ENCODE results near the gene SASS6.
"Not testable (repeated sequence)": the region's sequence is repeated elsewhere in the genome, so short reads cannot be mapped to it uniquely, and the experiment has no call there.

Gene SASS6

GRCh38 chr1:100053119-100053518, 79.6 kb downstream of the SASS6 start:
- DNase-seq = no peak
- intact Hi-C loops (cut with DNase I) = no loop called here

GRCh38 chr1:100051893-100052292, 80.8 kb downstream of the SASS6 start:
- DNase-seq = no peak
- intact Hi-C loops (cut with DNase I) = no loop called here

GRCh38 chr1:100051401-100051800, 81.3 kb downstream of the SASS6 start:
- intact Hi-C loops (cut with DNase I) = no loop called here
- no peak for DNase-seq

- intact Hi-C loops (cut with DNase I) = no loop called here
- no peak for DNase-seq
Measured at GRCh38 chr1:100050139-100050538, 82.6 kb downstream of the SASS6 start.

- intact Hi-C loops (cut with DNase I); DNase-seq: not testable (repeated sequence)
Measured at GRCh38 chr1:100047235-100047708, 85.5 kb downstream of the SASS6 start.

- DNase-seq = no peak
- intact Hi-C loops (cut with DNase I) = no loop called here
Measured at GRCh38 chr1:100045206-100045605, 87.5 kb downstream of the SASS6 start.

GRCh38 chr1:100039591-100039990, 93.1 kb downstream of the SASS6 start:
- intact Hi-C loops (cut with DNase I) = loop anchor here (2.0 to 10.0 kb wide), 4 partner anchors 65 to 232 kb away; partner anchors contain the start of genes RTCA, SASS6 and TRMT13
- no peak for DNase-seq

GRCh38 chr1:100038660-100039287, 94.0 kb downstream of the SASS6 start:
- DNase-seq = peak; percentile 32 to 92 (median 51)
- intact Hi-C loops (cut with DNase I) = loop anchor here (2.0 to 10.0 kb wide), 4 partner anchors 64 to 231 kb away; partner anchors contain the start of genes RTCA, SASS6 and TRMT13

- DNase-seq = peak; percentile 80 to 99 (median 90)
- intact Hi-C loops (cut with DNase I) = loop anchor here (2.0 to 10.0 kb wide), 4 partner anchors 63 to 231 kb away; partner anchors contain the start of genes RTCA, SASS6 and TRMT13
Measured at GRCh38 chr1:100037927-100038659, 94.6 kb downstream of the SASS6 start.

GRCh38 chr1:100037656-100037926, 95.1 kb downstream of the SASS6 start:
- intact Hi-C loops (cut with DNase I) = loop anchor here (5.0 to 10.0 kb wide), 3 partner anchors 63 to 230 kb away; partner anchors contain the start of gene RTCA
- no peak for DNase-seq

GRCh38 chr1:100036718-100037655, 95.7 kb downstream of the SASS6 start:
- DNase-seq = no peak
- intact Hi-C loops (cut with DNase I) = loop anchor here (5.0 to 10.0 kb wide), 3 partner anchors 62 to 230 kb away; partner anchors contain the start of gene RTCA

GRCh38 chr1:100035214-100035613, 97.5 kb downstream of the SASS6 start:
- intact Hi-C loops (cut with DNase I) = loop anchor here (5.0 to 10.0 kb wide), 3 partner anchors 60 to 230 kb away; partner anchors contain the start of gene RTCA
- no peak for DNase-seq

- DNase-seq = no peak
- intact Hi-C loops (cut with DNase I) = loop anchor here (10.0 kb wide), 2 partner anchors 60 to 230 kb away; partner anchors contain the start of gene RTCA
Measured at GRCh38 chr1:100034470-100034869, 98.3 kb downstream of the SASS6 start.

Measured in posterior cingulate gyrus (tissue), 11 donors.